AG04450 (cell line): ENCODE measurements around the gene ZSCAN25. TPM values are rescaled to one million over a fixed set of nuclear protein-coding genes. Genes with fewer than 3 reads are reported as not detected.

ENCODE experiments used
- CTCF ChIA-PET: fragments of 300-600, 350-600 bp; formaldehyde crosslinking; extraction: SDS; loops from one replicate; lab custom pipeline; 2022; ENCODE audit warnings: antibody characterized with exemption, inconsistent platforms; lab: Charles Lee
- POLR2A ChIA-PET: fragments of 350-600 bp; formaldehyde crosslinking; extraction: SDS; loops from one replicate; lab custom pipeline; 2021; ENCODE audit warnings: antibody characterized with exemption, inconsistent platforms; lab: Yijun Ruan, JAX
- DNase-seq: peaks from one replicate; pipeline ENCODE4 v3.0.0-alpha.2; 2011; ENCODE audit warnings: low read depth, low spot score
- H3K27ac ChIP-seq: one replicate; pipeline ENCODE4 v1.5.1; 2012; ENCODE audit warnings: low read depth, low read length, control low read depth
- H3K27me3 ChIP-seq: one replicate; pipeline ENCODE4 v1.6.0; 2012; ENCODE audit warnings: low read length; ENCODE audit not compliant: control insufficient read depth, insufficient read depth
- H3K4me3 ChIP-seq: 2 replicates; pipeline ENCODE4 v1.5.1; 2011; ENCODE audit warnings: mild to moderate bottlenecking, low read depth, low read length, control low read depth
- H3K9me3 ChIP-seq: 2 replicates; pipeline ENCODE4 v1.5.1; 2012; ENCODE audit warnings: low read length; ENCODE audit not compliant: control insufficient read depth, insufficient read depth
- polyA plus RNA-seq: library from polyadenylated mRNA; depleted of rRNA; stranded (reverse); fragments of >200 nt; gene quantifications from 2 replicates; pipeline ENCODE4 v1.2.3, GENCODE V29; 2011
- TF ChIP-seq, protein P1 (sequence below): IDR thresholded peaks from 2 replicates; pipeline ENCODE4 v1.5.1; 2011; ENCODE audit warnings: low read depth, low read length, control low read depth, inconsistent platforms

Gene ZSCAN25
- polyA plus RNA-seq, 1 experiment = 6.4 TPM

DNA sequence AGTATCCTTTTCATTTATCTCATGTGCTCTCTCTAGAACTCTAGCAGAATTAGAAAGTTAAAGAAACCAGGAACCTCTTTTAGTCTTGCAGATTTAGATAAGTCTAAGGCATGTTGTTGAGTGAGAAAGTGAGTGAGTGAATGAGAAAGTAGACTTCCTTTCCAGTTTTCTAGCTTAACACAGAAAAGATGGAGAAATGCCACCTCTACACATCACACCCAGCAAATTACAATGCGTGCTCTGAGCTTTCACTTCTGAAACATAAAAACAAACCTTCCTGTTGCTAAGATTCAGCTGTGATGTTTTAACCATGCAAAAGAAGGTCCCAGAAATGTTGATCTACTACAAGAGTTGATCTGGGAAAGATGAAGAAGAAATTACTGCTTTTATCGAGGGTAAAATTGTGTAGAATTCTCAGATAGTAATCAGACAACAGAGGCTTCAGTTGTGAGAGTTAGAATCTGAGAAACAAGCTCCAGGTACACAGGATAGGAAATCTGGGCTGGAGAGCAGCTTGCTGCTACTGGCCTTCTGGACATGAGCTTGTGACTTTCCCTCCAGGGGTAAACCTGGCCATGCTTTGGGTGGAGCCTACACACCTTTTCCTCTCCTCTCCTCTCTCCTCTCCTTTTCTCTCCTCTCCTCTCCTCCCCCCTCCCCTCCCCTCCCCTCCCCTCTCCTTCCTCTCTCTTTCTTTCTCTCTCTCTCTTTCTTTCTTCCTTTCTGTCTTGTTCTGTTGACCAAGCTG lies 58.4 kb downstream of the ZSCAN25 start:
- DNase-seq = no peak
- TF ChIP-seq, protein P1, sequence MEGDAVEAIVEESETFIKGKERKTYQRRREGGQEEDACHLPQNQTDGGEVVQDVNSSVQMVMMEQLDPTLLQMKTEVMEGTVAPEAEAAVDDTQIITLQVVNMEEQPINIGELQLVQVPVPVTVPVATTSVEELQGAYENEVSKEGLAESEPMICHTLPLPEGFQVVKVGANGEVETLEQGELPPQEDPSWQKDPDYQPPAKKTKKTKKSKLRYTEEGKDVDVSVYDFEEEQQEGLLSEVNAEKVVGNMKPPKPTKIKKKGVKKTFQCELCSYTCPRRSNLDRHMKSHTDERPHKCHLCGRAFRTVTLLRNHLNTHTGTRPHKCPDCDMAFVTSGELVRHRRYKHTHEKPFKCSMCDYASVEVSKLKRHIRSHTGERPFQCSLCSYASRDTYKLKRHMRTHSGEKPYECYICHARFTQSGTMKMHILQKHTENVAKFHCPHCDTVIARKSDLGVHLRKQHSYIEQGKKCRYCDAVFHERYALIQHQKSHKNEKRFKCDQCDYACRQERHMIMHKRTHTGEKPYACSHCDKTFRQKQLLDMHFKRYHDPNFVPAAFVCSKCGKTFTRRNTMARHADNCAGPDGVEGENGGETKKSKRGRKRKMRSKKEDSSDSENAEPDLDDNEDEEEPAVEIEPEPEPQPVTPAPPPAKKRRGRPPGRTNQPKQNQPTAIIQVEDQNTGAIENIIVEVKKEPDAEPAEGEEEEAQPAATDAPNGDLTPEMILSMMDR = no peak
- CTCF ChIA-PET = no interaction called here
- Histone ChIP-seq H3K27me3 (no peaks in the 10 kb centered on the region), H3K4me3 (no peak overlapping the region), H3K9me3 (no peaks in the 10 kb centered on the region), H3K27ac (no peak overlapping the region)
- POLR2A ChIA-PET = no interaction called here

GRCh38 chr7:99677013-99677647 lies 60.4 kb downstream of the ZSCAN25 start:
- CTCF ChIA-PET = no interaction called here

DNA sequence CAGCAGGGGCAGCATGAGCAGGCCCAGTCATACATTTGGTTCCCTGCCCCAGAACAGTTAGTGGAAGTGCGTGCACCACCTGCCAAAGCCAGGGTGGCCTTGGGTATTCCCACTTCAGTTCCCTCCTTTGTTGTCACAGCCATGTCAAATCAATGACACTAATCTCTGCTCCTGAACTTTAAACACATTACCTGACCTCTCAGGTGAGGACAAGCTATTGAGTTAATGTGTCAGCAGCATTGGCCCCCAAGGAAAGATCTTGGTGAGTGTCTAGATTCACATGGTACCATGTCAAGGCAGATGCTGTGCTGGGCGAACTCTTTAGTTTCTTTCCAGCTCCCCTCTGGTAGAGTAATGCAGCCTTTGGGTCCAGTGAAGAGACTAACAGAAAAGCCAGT lies 60.9 kb downstream of the ZSCAN25 start:
- no peaks in the 10 kb centered on the region for H3K27me3 ChIP-seq
- ChIA-PET POLR2A (no interaction called here), CTCF (no interaction called here)
- H3K9me3 ChIP-seq = no peaks in the 10 kb centered on the region
- H3K27ac ChIP-seq = no peak overlapping the region
- H3K4me3 ChIP-seq = no peak overlapping the region
- no peak for DNase-seq
- TF ChIP-seq, protein P1 = no peak

More at GRCh38 chr7:99677013-99677647, 60.4 kb downstream of the ZSCAN25 start:
- H3K27me3 ChIP-seq = no peaks in the 10 kb centered on the region
- TF ChIP-seq, protein P1 = no peak
- DNase-seq = no peak
- no peaks in the 10 kb centered on the region for H3K9me3 ChIP-seq
- POLR2A ChIA-PET = no interaction called here
- H3K4me3 ChIP-seq = no peak overlapping the region
- no peak overlapping the region for H3K27ac ChIP-seq

DNA sequence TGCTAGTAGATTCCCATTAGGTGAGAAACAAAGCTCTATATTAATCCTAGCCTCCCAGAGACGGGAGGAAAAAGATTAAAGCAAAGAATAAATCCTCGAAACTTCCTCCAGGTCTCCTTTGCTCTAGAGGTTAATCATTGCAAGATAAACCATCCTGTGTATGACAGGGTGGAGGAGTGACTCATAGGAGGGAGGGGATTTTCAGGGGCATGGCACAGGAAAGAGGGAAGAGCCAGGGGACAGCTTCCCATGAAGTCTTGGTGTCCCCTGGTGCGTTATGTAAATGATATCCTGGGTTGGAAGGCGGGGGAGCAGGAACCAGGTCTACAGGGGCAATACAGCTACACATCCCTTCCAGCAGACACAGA lies 62.3 kb downstream of the ZSCAN25 start:
- no peak for DNase-seq
- TF ChIP-seq, protein P1 = no peak
- Histone ChIP-seq H3K4me3 (no peak overlapping the region), H3K27ac (no peak overlapping the region), H3K27me3 (no peaks in the 10 kb centered on the region), H3K9me3 (no peaks in the 10 kb centered on the region)
- ChIA-PET CTCF (no interaction called here), POLR2A (no interaction called here)
